ENCODE data around the gene TC2N.

TC2N gene

DNA sequence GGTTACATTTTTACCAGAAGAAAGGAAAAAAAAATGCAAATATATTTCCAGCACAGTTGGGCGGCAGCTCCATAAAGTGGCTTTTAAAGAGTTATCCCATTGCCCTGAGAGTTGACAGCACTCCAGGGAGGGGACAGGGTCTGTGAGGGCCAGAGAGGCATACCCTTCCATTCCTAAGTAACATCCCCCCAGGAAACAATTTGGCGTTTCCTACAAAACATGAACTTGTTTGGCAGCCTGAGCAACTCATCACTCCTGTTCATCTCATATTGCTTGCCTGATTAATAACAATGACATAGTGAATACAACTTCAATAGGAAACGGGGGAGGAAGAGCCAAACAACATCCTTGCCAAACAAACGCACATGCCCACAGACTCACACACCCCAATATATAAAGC lies 23.3 kb downstream of the TC2N start:
- POLR2A ChIA-PET (ENCODE audit: low non-redundant PET), result no interaction called here
- DNase-seq (ENCODE audit: low spot score), result no peak
- TF ChIP-seq, protein P1, sequence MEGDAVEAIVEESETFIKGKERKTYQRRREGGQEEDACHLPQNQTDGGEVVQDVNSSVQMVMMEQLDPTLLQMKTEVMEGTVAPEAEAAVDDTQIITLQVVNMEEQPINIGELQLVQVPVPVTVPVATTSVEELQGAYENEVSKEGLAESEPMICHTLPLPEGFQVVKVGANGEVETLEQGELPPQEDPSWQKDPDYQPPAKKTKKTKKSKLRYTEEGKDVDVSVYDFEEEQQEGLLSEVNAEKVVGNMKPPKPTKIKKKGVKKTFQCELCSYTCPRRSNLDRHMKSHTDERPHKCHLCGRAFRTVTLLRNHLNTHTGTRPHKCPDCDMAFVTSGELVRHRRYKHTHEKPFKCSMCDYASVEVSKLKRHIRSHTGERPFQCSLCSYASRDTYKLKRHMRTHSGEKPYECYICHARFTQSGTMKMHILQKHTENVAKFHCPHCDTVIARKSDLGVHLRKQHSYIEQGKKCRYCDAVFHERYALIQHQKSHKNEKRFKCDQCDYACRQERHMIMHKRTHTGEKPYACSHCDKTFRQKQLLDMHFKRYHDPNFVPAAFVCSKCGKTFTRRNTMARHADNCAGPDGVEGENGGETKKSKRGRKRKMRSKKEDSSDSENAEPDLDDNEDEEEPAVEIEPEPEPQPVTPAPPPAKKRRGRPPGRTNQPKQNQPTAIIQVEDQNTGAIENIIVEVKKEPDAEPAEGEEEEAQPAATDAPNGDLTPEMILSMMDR (conservative IDR thresholded peaks at IDR 0.05; ENCODE audit: low read depth), result no peak
- H3K27ac ChIP-seq, result no peak overlapping the region
- CTCF ChIA-PET, result no interaction called here

DNA sequence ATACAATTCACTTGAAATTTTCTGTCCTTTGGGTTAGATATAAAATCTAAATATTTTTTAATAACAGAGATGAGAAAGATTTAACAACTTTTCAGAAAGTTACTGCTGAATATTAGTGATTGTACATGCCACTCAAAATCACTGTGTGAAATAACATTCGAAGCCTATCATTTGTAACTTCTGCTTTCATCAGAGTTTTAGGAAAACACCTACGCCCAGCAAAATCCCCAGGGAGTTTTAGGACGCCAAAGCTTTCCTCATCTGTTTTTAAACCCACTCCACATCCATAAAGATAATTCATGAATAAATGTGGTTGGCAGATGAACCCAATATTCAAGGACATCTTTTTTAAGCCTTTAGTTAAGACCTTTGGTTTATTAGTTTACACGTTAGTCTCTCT lies 23.9 kb downstream of the TC2N start:
- no peak overlapping the region for H3K27ac ChIP-seq
- DNase-seq (ENCODE audit: low spot score), result no peak
- TF ChIP-seq, protein P1 (conservative IDR thresholded peaks at IDR 0.05; ENCODE audit: low read depth), result no peak
- POLR2A ChIA-PET (ENCODE audit: low non-redundant PET), result no interaction called here
- CTCF ChIA-PET, result no interaction called here

DNA sequence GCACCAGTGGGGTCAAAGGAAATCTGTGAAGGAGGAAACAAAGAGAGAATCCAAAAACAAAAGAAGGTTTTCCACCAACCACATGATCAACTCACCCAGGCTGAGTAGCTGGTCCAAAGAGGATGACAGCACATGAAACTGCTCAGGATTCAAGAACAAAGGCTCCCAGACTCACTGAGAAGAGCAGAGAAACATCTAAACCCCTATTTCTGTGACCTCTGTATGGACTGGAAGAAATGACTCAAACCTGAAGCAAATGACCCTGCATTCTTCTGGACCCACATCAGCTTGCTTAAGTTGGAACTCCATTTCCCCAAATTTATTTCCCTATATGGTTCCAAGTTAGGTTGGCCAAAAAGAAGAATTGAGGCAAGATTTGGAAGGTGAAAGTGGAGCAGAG lies 26.3 kb downstream of the TC2N start:
- TF ChIP-seq, protein P1 (conservative IDR thresholded peaks at IDR 0.05; ENCODE audit: low read depth), result no peak
- ChIA-PET POLR2A (ENCODE audit: low non-redundant PET) (no interaction called here), CTCF (interaction anchor here (0.6 kb wide), 1 partner anchor 72 kb away, joined by 3 read pairs; no protein-coding TSS in a partner anchor)
- H3K27ac ChIP-seq, result no peak overlapping the region
- DNase-seq (ENCODE audit: low spot score), result no peak

DNA sequence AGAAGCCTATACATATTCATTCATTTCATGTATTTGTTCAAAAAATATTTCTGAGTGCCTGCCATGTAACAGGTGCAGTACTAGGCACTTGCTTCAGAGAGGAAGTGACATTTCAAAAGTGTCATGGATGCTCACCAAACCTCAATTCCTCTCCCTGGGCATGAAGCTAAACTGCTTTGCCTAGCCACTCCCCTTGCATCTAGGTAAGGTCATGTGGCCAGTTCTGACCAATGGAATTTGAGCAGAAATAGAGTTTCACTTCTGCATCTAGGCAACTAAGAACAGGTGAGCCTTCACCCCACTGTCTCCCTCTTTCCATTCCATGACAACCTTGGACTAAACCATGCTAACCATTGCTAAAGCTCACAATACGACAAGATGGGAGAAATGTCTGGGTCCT lies 27.6 kb downstream of the TC2N start:
- POLR2A ChIA-PET (ENCODE audit: low non-redundant PET), result no interaction called here
- CTCF ChIA-PET, result no interaction called here
- no peak overlapping the region for H3K27ac ChIP-seq
- no peak for DNase-seq (ENCODE audit: low spot score)
- TF ChIP-seq, protein P1 (conservative IDR thresholded peaks at IDR 0.05; ENCODE audit: low read depth), result no peak

DNA sequence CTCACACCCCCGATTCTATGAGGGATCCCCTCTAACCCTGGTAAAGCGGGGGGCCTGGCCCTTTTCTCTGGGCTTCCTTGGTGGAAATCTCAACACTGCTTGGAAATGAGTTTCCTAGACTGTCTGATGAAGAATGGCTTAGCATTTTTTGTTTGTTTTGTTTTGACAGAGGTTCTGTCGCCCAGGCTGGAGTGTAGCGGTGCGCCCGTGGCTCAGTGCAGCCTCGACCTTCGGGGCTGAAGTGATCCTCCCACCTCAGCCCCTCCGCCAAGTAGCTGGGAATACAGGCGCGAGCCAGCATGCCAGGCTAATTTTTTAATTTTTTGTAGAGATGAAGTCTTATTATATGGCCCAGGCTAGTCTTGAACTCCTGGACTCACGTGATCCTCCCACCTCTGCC lies 30.3 kb downstream of the TC2N start:
- ChIA-PET POLR2A (ENCODE audit: low non-redundant PET) (no interaction called here), CTCF (interaction anchor here (0.6 kb wide), 2 partner anchors 9 to 330 kb away, joined by 3 to 4 read pairs; no protein-coding TSS in a partner anchor)
- DNase-seq (ENCODE audit: low spot score), result no peak
- no peak overlapping the region for H3K27ac ChIP-seq
- TF ChIP-seq, protein P1 (conservative IDR thresholded peaks at IDR 0.05; ENCODE audit: low read depth), result no peak

DNA sequence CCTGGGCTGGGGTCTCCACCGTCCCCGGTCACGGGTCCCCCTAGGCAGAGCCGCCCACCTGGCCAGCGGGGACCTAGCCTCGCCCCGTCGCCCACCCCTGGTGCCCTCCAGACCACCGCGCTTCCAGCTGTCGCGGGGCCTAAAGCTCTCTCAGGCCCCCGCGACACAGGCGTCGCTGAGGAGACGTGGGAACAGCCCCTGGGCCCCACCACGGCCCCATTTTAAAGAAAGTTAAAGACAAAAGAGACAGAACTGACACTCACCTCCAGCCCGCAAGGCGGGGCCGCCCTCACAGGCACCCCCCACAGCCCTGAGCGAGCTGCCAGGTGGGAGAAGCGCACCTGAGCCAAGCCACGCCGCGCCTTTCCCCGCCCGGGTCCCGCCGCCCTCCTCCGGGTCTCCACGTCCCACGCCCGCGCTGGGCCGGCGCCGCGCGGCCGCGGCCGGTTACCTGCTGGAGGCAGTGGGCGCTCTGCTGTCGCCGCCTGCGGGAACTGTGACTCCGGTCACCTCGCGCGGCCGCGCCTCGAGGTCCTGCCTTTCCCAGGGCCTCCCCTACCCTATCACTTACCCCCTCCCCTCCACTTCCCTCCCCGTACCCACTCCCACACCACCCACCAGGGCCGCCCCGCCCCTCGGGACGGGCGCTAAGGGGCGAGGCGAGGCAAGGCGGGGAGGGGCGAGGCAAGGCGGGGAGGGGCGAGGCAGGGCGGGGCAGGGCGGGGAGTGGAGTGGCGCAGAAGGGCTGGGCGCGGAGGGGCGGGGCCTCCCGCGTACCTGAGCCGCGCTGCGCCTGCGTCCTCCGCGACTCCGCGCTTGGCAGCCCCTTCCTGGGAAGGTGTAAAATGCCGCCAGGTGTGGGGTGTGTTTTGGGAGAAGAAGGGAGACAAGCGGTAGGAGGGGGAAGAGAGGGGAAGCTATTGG lies 31.2 kb downstream of the TC2N start:
- CTCF ChIA-PET, result interaction anchor here (0.6 to 1.3 kb wide), 4 partner anchors 168 to 330 kb away, joined by 3 read pairs; no protein-coding TSS in a partner anchor
- TF ChIP-seq, protein P1 (conservative IDR thresholded peaks at IDR 0.05; ENCODE audit: low read depth), result no peak
- H3K27ac ChIP-seq, result no peak overlapping the region
- DNase-seq (ENCODE audit: low spot score), result peak; percentile 87
- POLR2A ChIA-PET (ENCODE audit: low non-redundant PET), result no interaction called here

Measured in RWPE1 (cell line).